Measurements from ENCODE around the gene CLIC1.

The CLIC1 gene

DNA sequence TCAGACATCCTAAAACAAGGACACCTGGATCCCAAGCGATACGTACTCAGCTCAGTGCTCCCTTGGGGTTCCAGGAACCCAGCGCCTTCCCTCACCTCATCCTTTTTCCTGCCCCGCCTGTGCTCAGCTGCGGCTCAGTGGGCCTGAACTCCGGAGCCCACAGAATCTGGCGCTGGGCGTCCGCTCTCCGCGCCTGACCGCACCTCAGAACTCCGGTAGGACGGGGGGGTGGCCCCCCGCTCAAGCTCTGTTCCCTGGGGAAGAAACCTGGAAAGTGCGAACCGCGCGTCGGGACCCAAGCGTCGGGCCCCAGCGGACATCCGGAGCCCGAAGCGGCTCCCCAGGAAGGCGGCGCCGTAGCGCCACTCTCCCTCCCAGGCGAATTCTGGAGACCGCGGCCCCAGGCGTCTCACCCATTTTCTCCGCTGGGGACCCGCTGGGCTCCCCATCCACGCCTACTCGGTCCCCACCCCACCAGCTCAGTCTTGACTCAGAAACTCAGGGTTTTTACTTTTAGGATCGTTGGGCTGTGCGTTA lies 55.1 kb downstream of the CLIC1 start:
- H3K27ac ChIP-seq: peak overlapping the region; percentile 78
- TF ChIP-seq CTCF (conservative IDR thresholded peaks at IDR 0.05): no peak
